ENCODE measurements around the gene FBXL7.

The FBXL7 gene

GRCh38 chr5:15904899-15905830, 405.2 kb downstream of the FBXL7 start:
- DNase-seq = no peak

- no peak for DNase-seq
These were observed 414.7 kb downstream of the FBXL7 start for GRCh38 chr5:15914638-15915037.

- no peak for DNase-seq
These were observed 426.6 kb downstream of the FBXL7 start for GRCh38 chr5:15926586-15926985.

- DNase-seq = no peak
These were observed 427.9 kb downstream of the FBXL7 start for GRCh38 chr5:15927710-15928380.

- no peak for DNase-seq
These were observed 429.8 kb downstream of the FBXL7 start for GRCh38 chr5:15929611-15930263.

GRCh38 chr5:15932066-15932465, 432.1 kb downstream of the FBXL7 start:
- no peak for DNase-seq

GRCh38 chr5:15933259-15934207, 433.6 kb downstream of the FBXL7 start:
- no peak for DNase-seq

- DNase-seq = no peak
These were observed 436.7 kb downstream of the FBXL7 start for GRCh38 chr5:15936505-15937245.

GRCh38 chr5:15937708-15938107, 437.7 kb downstream of the FBXL7 start:
- no peak for DNase-seq

- DNase-seq = no peak
These were observed 438.2 kb downstream of the FBXL7 start for GRCh38 chr5:15938186-15938585.

GRCh38 chr5:15938961-15939360, 439.0 kb downstream of the FBXL7 start:
- DNase-seq = no peak

GRCh38 chr5:15940905-15941304, 440.9 kb downstream of the FBXL7 start:
- DNase-seq = no peak

- no peak for DNase-seq
These were observed 443.5 kb downstream of the FBXL7 start for GRCh38 chr5:15943487-15943886.

GRCh38 chr5:15946026-15946425, 446.0 kb downstream of the FBXL7 start:
- no peak for DNase-seq

- DNase-seq = no peak
These were observed 448.2 kb downstream of the FBXL7 start for GRCh38 chr5:15948190-15948589.

GRCh38 chr5:15951126-15951525, 451.1 kb downstream of the FBXL7 start:
- DNase-seq = no peak

- no peak for DNase-seq
These were observed 451.6 kb downstream of the FBXL7 start for GRCh38 chr5:15951550-15951949.

GRCh38 chr5:15956622-15957021, 456.6 kb downstream of the FBXL7 start:
- no peak for DNase-seq

GRCh38 chr5:15957124-15957523, 457.1 kb downstream of the FBXL7 start:
- no peak for DNase-seq

GRCh38 chr5:15959370-15960164, 459.6 kb downstream of the FBXL7 start:
- no peak for DNase-seq

Data from NCI-H1092 (cell line).